Measurements from ENCODE around the gene POLD1. TPM values are rescaled to one million over a fixed set of nuclear protein-coding genes. Genes with fewer than 3 reads are reported as not detected.
"Not testable (repeated sequence)": the region's sequence is repeated elsewhere in the genome, so short reads cannot be mapped to it uniquely, and the experiment has no call there.

Gene POLD1
- total RNA-seq, 1 donor from 2014 or later = 171 TPM

DNA sequence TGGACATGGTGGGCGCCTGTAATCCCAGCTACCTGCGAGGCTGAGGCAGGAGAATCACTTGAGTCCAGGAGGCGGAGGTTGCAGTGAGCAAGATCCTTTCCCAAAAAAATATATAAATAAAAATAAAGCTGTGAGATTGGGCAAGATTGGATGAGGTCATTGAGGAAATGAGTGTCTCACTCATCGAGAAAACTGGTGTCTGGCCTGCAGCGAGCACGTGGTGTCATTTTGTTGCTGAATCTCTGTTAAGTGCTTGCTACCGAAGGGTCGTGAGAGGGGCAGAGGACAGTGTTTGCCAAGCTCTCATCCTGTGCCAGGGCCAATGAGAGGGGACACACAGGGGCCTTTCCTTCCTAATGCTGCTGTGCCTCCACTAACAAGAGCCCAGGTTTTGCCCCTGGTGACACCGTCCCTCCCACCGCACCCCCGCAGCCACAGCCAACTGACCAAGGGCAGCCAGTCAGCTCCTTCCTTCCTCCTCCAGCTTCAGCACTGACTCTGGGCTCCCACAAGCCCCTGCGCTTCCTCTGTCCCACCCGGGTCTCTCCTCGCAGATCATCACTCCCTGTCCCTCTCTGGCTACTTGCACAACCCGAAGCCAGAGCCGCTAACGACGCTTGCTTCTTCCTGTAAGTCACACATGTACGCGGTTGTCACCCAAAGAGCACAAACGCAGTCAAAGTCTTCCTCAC is 3.2 kb downstream of the POLD1 start:
- H3K4me1 Mint-ChIP-seq (ENCODE audit: low read depth) = peaks cover 22% of the 10 kb centered on the region
- intact Hi-C loops (cut with micrococcal nuclease) = no loop called here
- no peak overlapping the region for H3K27ac Mint-ChIP-seq
- H3K27me3 Mint-ChIP-seq (ENCODE audit: insufficient read depth) = no peaks in the 10 kb centered on the region
- H3K9me3 Mint-ChIP-seq = no peaks in the 10 kb centered on the region
- H3K36me3 Mint-ChIP-seq (ENCODE audit: low read depth) = peaks cover 33% of the 10 kb centered on the region
- DNase-seq (ENCODE audit: low spot score) = no peak
- H3K4me3 Mint-ChIP-seq = peak overlapping the region; percentile 70

DNA sequence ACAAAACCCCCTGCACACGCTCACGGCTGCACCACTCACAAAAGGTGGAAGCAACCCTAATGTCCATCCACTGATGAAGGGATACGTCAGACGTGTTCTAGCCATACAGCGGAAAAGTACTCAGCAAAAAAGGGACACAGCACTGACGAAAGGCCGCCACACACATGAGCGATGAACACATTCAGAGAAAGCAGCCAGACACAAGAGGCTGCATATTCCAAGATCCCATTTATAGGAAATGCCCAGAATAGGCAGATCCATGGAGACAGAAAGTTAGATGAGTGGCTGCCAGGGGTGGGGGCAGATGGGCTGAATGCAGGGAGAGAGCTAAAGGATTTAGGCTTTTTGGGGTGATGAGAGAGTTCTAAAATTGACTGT is 3.7 kb downstream of the POLD1 start:
- H3K4me1 Mint-ChIP-seq (ENCODE audit: low read depth) = peaks cover 22% of the 10 kb centered on the region
- no peaks in the 10 kb centered on the region for H3K9me3 Mint-ChIP-seq
- H3K27me3 Mint-ChIP-seq (ENCODE audit: insufficient read depth) = no peaks in the 10 kb centered on the region
- H3K27ac Mint-ChIP-seq = no peak overlapping the region
- peaks cover 34% of the 10 kb centered on the region for H3K36me3 Mint-ChIP-seq (ENCODE audit: low read depth)
- H3K4me3 Mint-ChIP-seq = peak overlapping the region; percentile 70
- intact Hi-C loops (cut with micrococcal nuclease) = no loop called here
- DNase-seq (ENCODE audit: low spot score) = no peak

DNA sequence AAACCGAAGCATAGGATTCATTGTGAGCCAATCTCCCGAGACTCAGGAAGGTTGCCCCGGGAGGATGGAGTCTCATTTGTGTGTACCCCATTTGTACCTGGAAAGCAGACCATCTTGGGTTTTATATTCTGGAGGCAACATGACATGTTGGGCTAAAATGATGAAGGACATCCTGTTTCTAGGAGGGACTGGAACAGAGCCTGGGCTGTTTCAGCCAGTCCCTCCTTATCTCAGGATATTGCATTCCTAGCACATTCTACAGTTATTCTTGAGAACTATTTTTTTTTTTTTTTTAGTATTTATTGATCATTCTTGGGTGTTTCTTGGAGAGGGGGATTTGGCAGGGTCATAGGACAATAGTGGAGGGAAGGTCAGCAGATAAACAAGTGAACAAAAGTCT is 6.1 kb downstream of the POLD1 start:
- intact Hi-C loops (cut with micrococcal nuclease); H3K27ac Mint-ChIP-seq; DNase-seq (ENCODE audit: low spot score); H3K4me3 Mint-ChIP-seq; H3K4me1 Mint-ChIP-seq (ENCODE audit: low read depth); H3K27me3 Mint-ChIP-seq (ENCODE audit: insufficient read depth); H3K9me3 Mint-ChIP-seq: not testable (repeated sequence)
- H3K36me3 Mint-ChIP-seq (ENCODE audit: low read depth) = peaks cover 38% of the 10 kb centered on the region

DNA sequence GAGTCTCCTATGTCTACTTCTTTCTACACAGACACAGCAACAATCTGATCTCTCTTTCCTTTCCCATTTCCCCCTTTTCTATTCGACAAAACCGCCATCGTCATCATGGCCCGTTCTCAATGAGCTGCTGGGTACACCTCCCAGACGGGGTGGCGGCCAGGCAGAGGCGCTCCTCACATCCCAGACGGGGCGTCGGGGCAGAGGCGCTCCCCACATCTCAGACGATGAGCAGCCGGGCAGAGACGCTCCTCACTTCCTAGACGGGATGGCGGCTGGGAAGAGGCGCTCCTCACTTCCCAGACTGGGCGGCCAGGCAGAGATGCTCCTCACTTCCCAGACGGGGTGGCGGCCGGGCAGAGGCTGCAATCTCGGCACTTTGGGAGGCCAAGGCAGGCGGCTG is 6.8 kb downstream of the POLD1 start:
- H3K4me1 Mint-ChIP-seq (ENCODE audit: low read depth); H3K9me3 Mint-ChIP-seq; DNase-seq (ENCODE audit: low spot score); H3K27me3 Mint-ChIP-seq (ENCODE audit: insufficient read depth); H3K27ac Mint-ChIP-seq; intact Hi-C loops (cut with micrococcal nuclease); H3K4me3 Mint-ChIP-seq: not testable (repeated sequence)
- peaks cover 41% of the 10 kb centered on the region for H3K36me3 Mint-ChIP-seq (ENCODE audit: low read depth)

DNA sequence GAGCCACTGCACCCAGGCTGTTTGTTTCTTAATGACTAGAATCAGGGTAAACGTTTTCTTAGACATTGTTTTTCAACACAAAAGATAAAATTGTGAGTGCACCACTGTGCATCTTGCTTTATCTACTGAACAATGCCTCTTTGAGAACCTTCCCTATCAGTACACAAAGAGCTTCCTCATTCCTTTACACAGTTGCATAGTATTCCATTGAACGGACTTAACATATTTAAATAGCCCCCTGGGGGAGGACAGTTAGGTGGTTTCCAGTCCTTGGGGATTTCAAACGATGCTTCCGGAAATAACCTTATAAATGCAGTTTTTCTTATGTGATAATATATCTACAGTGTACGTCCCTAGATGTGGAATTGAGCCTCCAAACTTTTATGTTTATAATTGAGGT is 8.6 kb downstream of the POLD1 start:
- no peaks in the 10 kb centered on the region for H3K27me3 Mint-ChIP-seq (ENCODE audit: insufficient read depth)
- no peak for DNase-seq (ENCODE audit: low spot score)
- no peaks in the 10 kb centered on the region for H3K9me3 Mint-ChIP-seq
- peaks cover 36% of the 10 kb centered on the region for H3K36me3 Mint-ChIP-seq (ENCODE audit: low read depth)
- intact Hi-C loops (cut with micrococcal nuclease) = no loop called here
- H3K4me1 Mint-ChIP-seq (ENCODE audit: low read depth) = no peaks in the 10 kb centered on the region
- no peak overlapping the region for H3K4me3 Mint-ChIP-seq
- no peak overlapping the region for H3K27ac Mint-ChIP-seq

DNA sequence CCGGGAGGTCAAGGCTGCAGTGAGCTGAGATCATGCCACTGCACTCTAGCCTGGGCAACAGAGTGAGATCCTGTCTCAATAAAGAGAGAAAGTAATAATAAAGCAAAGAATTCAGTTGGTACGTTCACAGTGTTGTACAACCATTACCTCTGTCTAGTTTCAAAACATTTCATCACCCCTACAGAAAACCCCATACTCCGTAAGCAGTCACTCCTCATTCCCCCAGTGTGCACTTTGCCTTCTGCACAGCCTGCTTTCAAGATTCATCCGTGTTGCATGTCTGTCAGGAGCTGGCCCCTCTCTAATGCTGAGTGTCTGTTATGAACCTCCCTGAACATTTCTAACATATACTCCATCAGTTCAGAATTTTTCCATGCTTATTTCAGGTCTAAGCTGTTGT is 9.4 kb downstream of the POLD1 start:
- Mint-ChIP-seq H3K4me3 (no peak overlapping the region), H3K27ac (no peak overlapping the region), H3K4me1 (ENCODE audit: low read depth) (no peaks in the 10 kb centered on the region), H3K27me3 (ENCODE audit: insufficient read depth) (no peaks in the 10 kb centered on the region), H3K9me3 (no peaks in the 10 kb centered on the region), H3K36me3 (ENCODE audit: low read depth) (peaks cover 36% of the 10 kb centered on the region)
- intact Hi-C loops (cut with micrococcal nuclease) = no loop called here
- no peak for DNase-seq (ENCODE audit: low spot score)

DNA sequence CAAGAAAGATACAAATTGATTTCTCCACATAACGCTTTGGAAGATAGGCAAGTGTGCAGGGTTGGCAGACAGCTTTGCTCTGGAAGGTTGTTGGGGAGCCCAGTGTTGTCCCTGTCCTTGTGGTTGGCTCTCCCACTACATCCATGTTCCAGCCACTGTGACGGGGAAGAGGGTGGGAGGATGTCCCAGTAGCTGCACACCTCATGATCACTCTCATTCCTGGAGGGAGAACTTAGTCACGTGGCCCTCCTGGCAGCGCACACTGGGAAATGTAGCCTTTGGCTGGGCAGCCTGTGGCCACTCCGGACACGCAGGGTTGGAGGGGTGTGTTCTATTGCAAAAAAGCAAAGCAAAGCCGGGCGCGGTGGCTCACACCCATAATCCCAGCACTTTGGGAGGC is 9.9 kb downstream of the POLD1 start:
- no peak for DNase-seq (ENCODE audit: low spot score)
- intact Hi-C loops (cut with micrococcal nuclease) = no loop called here
- H3K4me1 Mint-ChIP-seq (ENCODE audit: low read depth) = no peaks in the 10 kb centered on the region
- no peaks in the 10 kb centered on the region for H3K27me3 Mint-ChIP-seq (ENCODE audit: insufficient read depth)
- peaks cover 36% of the 10 kb centered on the region for H3K36me3 Mint-ChIP-seq (ENCODE audit: low read depth)
- H3K9me3 Mint-ChIP-seq = no peaks in the 10 kb centered on the region
- H3K27ac Mint-ChIP-seq = no peak overlapping the region
- H3K4me3 Mint-ChIP-seq = no peak overlapping the region

DNA sequence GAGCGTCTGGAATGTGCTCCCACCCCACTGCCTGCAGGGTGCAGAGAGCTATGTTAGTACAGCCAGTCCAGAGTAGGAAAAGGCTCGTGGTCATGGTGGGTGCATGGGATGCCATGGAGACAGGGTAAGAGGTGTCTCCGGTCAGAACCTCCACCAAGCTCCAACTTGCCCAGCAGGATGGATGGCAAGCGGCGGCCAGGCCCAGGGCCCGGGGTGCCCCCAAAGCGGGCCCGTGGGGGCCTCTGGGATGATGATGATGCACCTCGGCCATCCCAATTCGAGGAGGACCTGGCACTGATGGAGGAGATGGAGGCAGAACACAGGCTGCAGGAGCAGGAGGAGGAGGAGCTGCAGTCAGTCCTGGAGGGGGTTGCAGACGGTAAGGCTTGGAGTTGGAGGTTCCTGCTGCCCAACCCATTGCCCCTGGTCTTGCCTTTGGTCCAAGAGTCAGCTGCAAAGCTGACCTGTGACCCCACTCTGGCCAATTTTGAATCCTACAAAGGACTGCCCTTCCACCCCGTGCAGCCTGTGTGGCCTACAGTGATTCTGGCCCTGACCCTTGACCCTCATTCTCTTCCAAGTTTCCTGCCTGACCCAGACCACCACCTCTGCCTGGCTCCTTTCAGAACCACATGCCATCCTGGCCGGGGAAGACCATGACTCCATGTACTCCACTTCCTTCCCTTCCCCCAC is 14.7 kb downstream of the POLD1 start:
- intact Hi-C loops (cut with micrococcal nuclease) = no loop called here
- no peak overlapping the region for H3K27ac Mint-ChIP-seq
- DNase-seq (ENCODE audit: low spot score) = no peak
- no peak overlapping the region for H3K4me3 Mint-ChIP-seq
- no peaks in the 10 kb centered on the region for H3K9me3 Mint-ChIP-seq
- peaks cover 20% of the 10 kb centered on the region for H3K36me3 Mint-ChIP-seq (ENCODE audit: low read depth)
- H3K4me1 Mint-ChIP-seq (ENCODE audit: low read depth) = no peaks in the 10 kb centered on the region
- no peaks in the 10 kb centered on the region for H3K27me3 Mint-ChIP-seq (ENCODE audit: insufficient read depth)

DNA sequence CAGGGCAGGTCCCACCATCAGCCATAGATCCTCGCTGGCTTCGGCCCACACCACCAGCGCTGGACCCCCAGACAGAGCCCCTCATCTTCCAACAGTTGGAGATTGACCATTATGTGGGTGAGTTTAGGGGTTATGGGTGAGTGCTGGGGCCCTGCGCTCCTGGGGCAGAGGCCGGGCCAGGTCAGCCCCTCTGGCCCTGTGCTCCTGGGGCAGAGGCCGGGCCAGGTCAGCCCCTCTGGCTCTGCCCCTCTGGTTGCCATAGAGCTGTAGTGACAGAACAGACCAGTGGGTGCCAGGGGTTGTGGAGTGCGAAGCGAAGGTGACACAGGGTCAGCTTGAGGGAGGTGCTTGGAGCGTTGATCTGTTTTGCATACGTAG is 15.2 kb downstream of the POLD1 start:
- no peaks in the 10 kb centered on the region for H3K4me1 Mint-ChIP-seq (ENCODE audit: low read depth)

DNA sequence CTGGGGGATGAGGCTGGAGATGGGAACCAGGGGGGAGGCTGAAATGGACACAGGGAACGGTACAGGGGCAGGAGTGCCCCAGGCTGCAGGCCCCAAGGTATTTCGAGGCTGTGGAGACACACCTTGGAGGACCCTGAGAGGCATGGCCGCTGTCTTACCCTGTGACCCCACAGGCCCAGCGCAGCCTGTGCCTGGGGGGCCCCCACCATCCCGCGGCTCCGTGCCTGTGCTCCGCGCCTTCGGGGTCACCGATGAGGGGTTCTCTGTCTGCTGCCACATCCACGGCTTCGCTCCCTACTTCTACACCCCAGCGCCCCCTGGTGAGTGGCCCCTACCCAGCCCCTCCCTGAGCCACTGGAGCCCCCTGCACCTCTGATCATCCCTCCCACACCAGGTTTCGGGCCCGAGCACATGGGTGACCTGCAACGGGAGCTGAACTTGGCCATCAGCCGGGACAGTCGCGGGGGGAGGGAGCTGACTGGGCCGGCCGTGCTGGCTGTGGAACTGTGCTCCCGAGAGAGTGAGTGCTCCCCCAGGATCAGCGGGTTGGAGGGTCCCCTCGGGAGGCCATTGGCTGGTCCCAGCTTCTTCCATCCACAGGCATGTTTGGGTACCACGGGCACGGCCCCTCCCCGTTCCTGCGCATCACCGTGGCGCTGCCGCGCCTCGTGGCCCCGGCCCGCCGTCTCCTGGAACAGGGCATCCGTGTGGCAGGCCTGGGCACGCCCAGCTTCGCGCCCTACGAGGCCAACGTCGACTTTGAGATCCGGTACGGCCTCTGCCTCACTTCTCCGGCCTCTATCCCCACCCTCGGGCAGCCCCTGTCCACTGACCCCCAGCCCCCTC is 17.7 kb downstream of the POLD1 start:
- Mint-ChIP-seq H3K9me3 (no peaks in the 10 kb centered on the region), H3K27ac (no peak overlapping the region), H3K4me3 (no peak overlapping the region), H3K4me1 (ENCODE audit: low read depth) (no peaks in the 10 kb centered on the region), H3K36me3 (ENCODE audit: low read depth) (peaks cover 20% of the 10 kb centered on the region), H3K27me3 (ENCODE audit: insufficient read depth) (no peaks in the 10 kb centered on the region)
- no peak for DNase-seq (ENCODE audit: low spot score)
- intact Hi-C loops (cut with micrococcal nuclease) = no loop called here

More for the DNA sequence above, 15.2 kb downstream of the POLD1 start:
- Mint-ChIP-seq H3K27ac (no peak overlapping the region), H3K9me3 (no peaks in the 10 kb centered on the region), H3K36me3 (ENCODE audit: low read depth) (peaks cover 19% of the 10 kb centered on the region), H3K27me3 (ENCODE audit: insufficient read depth) (no peaks in the 10 kb centered on the region), H3K4me3 (no peak overlapping the region)
- intact Hi-C loops (cut with micrococcal nuclease) = no loop called here
- no peak for DNase-seq (ENCODE audit: low spot score)

DNA sequence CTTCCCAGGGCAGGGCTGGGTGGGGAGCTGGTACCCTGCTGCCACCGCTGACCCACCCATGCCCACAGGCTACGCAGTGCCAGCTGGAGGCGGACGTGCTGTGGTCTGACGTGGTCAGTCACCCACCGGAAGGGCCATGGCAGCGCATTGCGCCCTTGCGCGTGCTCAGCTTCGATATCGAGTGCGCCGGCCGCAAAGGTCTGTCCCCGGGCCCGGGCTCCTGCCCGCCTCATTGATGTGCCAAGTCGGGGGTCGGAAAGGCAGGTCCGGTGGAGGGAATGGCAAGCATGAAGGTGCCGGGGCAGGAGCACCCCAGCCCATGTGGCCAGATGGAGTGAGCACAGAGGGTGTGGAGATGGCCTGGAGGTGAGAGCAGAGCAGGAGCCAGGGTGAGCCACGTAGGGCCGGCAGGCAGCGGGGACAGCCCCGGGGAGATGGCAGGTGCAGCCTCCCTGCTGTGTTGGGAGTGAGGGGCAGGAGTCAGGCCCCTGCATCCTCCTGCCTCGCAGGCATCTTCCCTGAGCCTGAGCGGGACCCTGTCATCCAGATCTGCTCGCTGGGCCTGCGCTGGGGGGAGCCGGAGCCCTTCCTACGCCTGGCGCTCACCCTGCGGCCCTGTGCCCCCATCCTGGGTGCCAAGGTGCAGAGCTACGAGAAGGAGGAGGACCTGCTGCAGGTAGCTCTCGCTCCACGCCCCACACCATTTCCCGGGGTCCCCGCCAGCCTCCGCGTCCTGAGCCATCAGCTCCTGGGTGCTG is 18.6 kb downstream of the POLD1 start:
- DNase-seq (ENCODE audit: low spot score) = no peak
- Mint-ChIP-seq H3K4me3 (no peak overlapping the region), H3K27me3 (ENCODE audit: insufficient read depth) (no peaks in the 10 kb centered on the region), H3K9me3 (no peaks in the 10 kb centered on the region), H3K27ac (no peak overlapping the region), H3K36me3 (ENCODE audit: low read depth) (peaks cover 21% of the 10 kb centered on the region), H3K4me1 (ENCODE audit: low read depth) (no peaks in the 10 kb centered on the region)
- intact Hi-C loops (cut with micrococcal nuclease) = no loop called here

DNA sequence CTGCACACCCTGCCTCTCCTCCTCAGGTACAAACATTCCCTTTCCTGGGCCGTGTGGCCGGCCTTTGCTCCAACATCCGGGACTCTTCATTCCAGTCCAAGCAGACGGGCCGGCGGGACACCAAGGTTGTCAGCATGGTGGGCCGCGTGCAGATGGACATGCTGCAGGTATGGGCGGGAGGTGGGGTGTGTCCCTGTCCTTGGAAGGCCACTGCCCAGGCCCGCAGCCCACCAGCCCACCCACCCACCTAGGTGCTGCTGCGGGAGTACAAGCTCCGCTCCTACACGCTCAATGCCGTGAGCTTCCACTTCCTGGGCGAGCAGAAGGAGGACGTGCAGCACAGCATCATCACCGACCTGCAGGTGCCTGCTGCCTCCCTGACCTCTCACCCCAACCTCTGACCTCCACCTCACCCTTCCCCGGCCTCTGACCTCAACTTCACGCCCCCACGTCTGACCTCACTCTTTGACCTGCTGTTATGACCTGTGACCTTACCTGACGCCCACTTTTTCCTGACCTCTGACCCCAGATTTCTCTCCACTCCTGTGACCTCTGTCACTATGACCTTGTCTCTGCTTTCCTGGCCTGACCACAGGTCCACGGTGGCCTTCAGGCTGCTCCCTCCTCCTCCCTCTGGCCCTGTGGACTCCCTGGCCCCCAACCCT is 22.1 kb downstream of the POLD1 start:
- H3K4me1 Mint-ChIP-seq (ENCODE audit: low read depth) = no peaks in the 10 kb centered on the region
- no peaks in the 10 kb centered on the region for H3K9me3 Mint-ChIP-seq
- no peaks in the 10 kb centered on the region for H3K27me3 Mint-ChIP-seq (ENCODE audit: insufficient read depth)
- H3K36me3 Mint-ChIP-seq (ENCODE audit: low read depth) = peaks cover 20% of the 10 kb centered on the region
- H3K27ac Mint-ChIP-seq = no peak overlapping the region
- DNase-seq (ENCODE audit: low spot score) = no peak
- no peak overlapping the region for H3K4me3 Mint-ChIP-seq
- intact Hi-C loops (cut with micrococcal nuclease) = no loop called here

Data from activated T-helper 1 cell treated with anti-CD3 and anti-CD28 coated beads, Interleukin-12 subunit alpha, Interleukin-12 subunit beta, Interleukin-2, Interleukin-4 antibody, amounts not matched to agents 30 ng/mL and 10 ng/mL and 1 ng/mL, durations not matched to agents 14 hours and 24 hours and 36 hours (primary cell).